ENCODE measurements around the gene TRIO.

GRCh38 chr5:14506661-14507060 is 363.5 kb downstream of the TRIO start:
- no peak for TF ChIP-seq CTCF (conservative IDR thresholded peaks at IDR 0.05 in 1 of 2, IDR thresholded peaks at IDR 0.05 in 1 of 2; ENCODE audit: low read depth in 1 of 2, low read length in 2 of 2)
- TF ChIP-seq EZH2 (IDR thresholded peaks at IDR 0.05; ENCODE audit: low read length, missing control alignments): no peak
